ENCODE data around the gene HK1. TPM values are rescaled to one million over a fixed set of nuclear protein-coding genes. Genes with fewer than 3 reads are reported as not detected.

Gene HK1
- total RNA-seq, 6 experiments from 2014 or later: 149 to 158 (median 155) TPM

- peak overlapping the region; percentile 85 for H3K27ac Mint-ChIP-seq
- TF ChIP-seq CTCF (IDR thresholded peaks at IDR 0.05): no peak
- peaks cover 86% of the 10 kb centered on the region for H3K4me1 Mint-ChIP-seq (ENCODE audit: low read depth)
- H3K27me3 Mint-ChIP-seq (ENCODE audit: insufficient read depth): no peaks in the 10 kb centered on the region; the same call in 1 of the 2 replicates
- no peaks in the 10 kb centered on the region for H3K9me3 Mint-ChIP-seq
- H3K4me3 Mint-ChIP-seq: peak overlapping the region; percentile 75
- H3K36me3 Mint-ChIP-seq (ENCODE audit: low read depth): peaks cover 21% of the 10 kb centered on the region
- DNase-seq: no peak
Observed at GRCh38 chr10:69338133-69338456, 59.8 kb downstream of the HK1 start.

- no peaks in the 10 kb centered on the region; the same call in 1 of the 2 replicates for H3K27me3 Mint-ChIP-seq (ENCODE audit: insufficient read depth)
- H3K27ac Mint-ChIP-seq: peak overlapping the region; percentile 85
- no peak for DNase-seq
- no peak for TF ChIP-seq CTCF (IDR thresholded peaks at IDR 0.05)
- peak overlapping the region; percentile 75 for H3K4me3 Mint-ChIP-seq
- H3K36me3 Mint-ChIP-seq (ENCODE audit: low read depth): peaks cover 25% of the 10 kb centered on the region
- peaks cover 83% of the 10 kb centered on the region for H3K4me1 Mint-ChIP-seq (ENCODE audit: low read depth)
- H3K9me3 Mint-ChIP-seq: no peaks in the 10 kb centered on the region
Observed at GRCh38 chr10:69338547-69339450, 60.5 kb downstream of the HK1 start.

- H3K27me3 Mint-ChIP-seq (ENCODE audit: insufficient read depth): no peaks in the 10 kb centered on the region; the same call in 1 of the 2 replicates
- no peak for TF ChIP-seq CTCF (IDR thresholded peaks at IDR 0.05)
- H3K4me1 Mint-ChIP-seq (ENCODE audit: low read depth): peaks cover 83% of the 10 kb centered on the region
- peaks cover 35% of the 10 kb centered on the region for H3K36me3 Mint-ChIP-seq (ENCODE audit: low read depth)
- no peaks in the 10 kb centered on the region for H3K9me3 Mint-ChIP-seq
- H3K4me3 Mint-ChIP-seq: no peak overlapping the region
- DNase-seq: no peak
- no peak overlapping the region for H3K27ac Mint-ChIP-seq
Observed at GRCh38 chr10:69340695-69341094, 62.4 kb downstream of the HK1 start.

- Mint-ChIP-seq H3K9me3 (no peaks in the 10 kb centered on the region), H3K4me3 (no peak overlapping the region), H3K27me3 (ENCODE audit: insufficient read depth) (no peaks in the 10 kb centered on the region; the same call in 1 of the 2 replicates), H3K36me3 (ENCODE audit: low read depth) (peaks cover 53% of the 10 kb centered on the region), H3K27ac (no peak overlapping the region), H3K4me1 (ENCODE audit: low read depth) (peaks cover 88% of the 10 kb centered on the region)
- DNase-seq: no peak
- no peak for TF ChIP-seq CTCF (IDR thresholded peaks at IDR 0.05)
Observed at GRCh38 chr10:69343905-69344304, 65.6 kb downstream of the HK1 start.

- H3K9me3 Mint-ChIP-seq: no peaks in the 10 kb centered on the region
- no peak for DNase-seq
- peaks cover 51% of the 10 kb centered on the region for H3K36me3 Mint-ChIP-seq (ENCODE audit: low read depth)
- no peaks in the 10 kb centered on the region; the same call in 1 of the 2 replicates for H3K27me3 Mint-ChIP-seq (ENCODE audit: insufficient read depth)
- H3K27ac Mint-ChIP-seq: no peak overlapping the region; the same call in 1 of the 2 replicates
- peaks cover 88% of the 10 kb centered on the region for H3K4me1 Mint-ChIP-seq (ENCODE audit: low read depth)
- no peak overlapping the region for H3K4me3 Mint-ChIP-seq
- no peak for TF ChIP-seq CTCF (IDR thresholded peaks at IDR 0.05)
Observed at GRCh38 chr10:69344591-69345252, 66.4 kb downstream of the HK1 start.

Data from HFFc6 (cell line).